Loucy (cell line): ENCODE results near the gene OR8B3.

Experiments
- H2AFZ ChIP-seq: fragments of 200-600 bp; sonication (generic); 2 replicates; pipeline ENCODE4 v1.6.0; 2016; ENCODE audit warnings: antibody characterized with exemption, mild to moderate bottlenecking, low read length, moderate library complexity
- H3F3A ChIP-seq: fragments of 200-600 bp; 2 replicates; pipeline ENCODE4 v1.6.0; 2016; ENCODE audit warnings: antibody characterized with exemption, low read depth, mild to moderate bottlenecking
- H3K27me3 ChIP-seq: fragments of 200-600 bp; sonication (generic); 2 replicates; pipeline ENCODE4 v1.6.1; 2014; ENCODE audit warnings: low read length, mild to moderate bottlenecking; ENCODE audit not compliant: insufficient read depth, poor library complexity, severe bottlenecking
- H3K36me3 ChIP-seq: fragments of 200-600 bp; sonication (generic); 2 replicates; pipeline ENCODE4 v1.6.1; 2016; ENCODE audit warnings: low read length; ENCODE audit not compliant: insufficient read depth
- H3K4me1 ChIP-seq: fragments of 200-600 bp; sonication (generic); 2 replicates; pipeline ENCODE4 v1.5.1; 2014; ENCODE audit warnings: low read length, mild to moderate bottlenecking; ENCODE audit not compliant: insufficient read depth, poor library complexity, severe bottlenecking
- H3K4me2 ChIP-seq: fragments of 200-600 bp; sonication (generic); 2 replicates; pipeline ENCODE4 v1.6.0; 2014; ENCODE audit warnings: antibody characterized with exemption, low read length, low read depth, mild to moderate bottlenecking; ENCODE audit not compliant: poor library complexity, severe bottlenecking
- H3K4me3 ChIP-seq: fragments of 200-600 bp; sonication (generic); 2 replicates; pipeline ENCODE4 v1.5.1; 2014; ENCODE audit warnings: low read length, mild to moderate bottlenecking, mixed read lengths; ENCODE audit not compliant: poor library complexity, severe bottlenecking
- H3K79me2 ChIP-seq: fragments of 200-600 bp; sonication (generic); 2 replicates; pipeline ENCODE4 v1.6.1; 2014; ENCODE audit warnings: low read length; ENCODE audit not compliant: insufficient read depth
- H3K9ac ChIP-seq: fragments of 200-600 bp; sonication (generic); 2 replicates; pipeline ENCODE4 v1.6.0; 2014; ENCODE audit warnings: mild to moderate bottlenecking, low read depth, low read length, moderate library complexity; ENCODE audit not compliant: poor library complexity, severe bottlenecking
- H3K9me2 ChIP-seq: fragments of 200-600 bp; sonication (generic); replicated peaks from 2 replicates; pipeline ENCODE4 v1.6.1; 2016; ENCODE audit warnings: low read depth, low read length, mixed read lengths
- H3K9me3 ChIP-seq: fragments of 200-600 bp; sonication (generic); 2 replicates; pipeline ENCODE4 v1.6.1; 2014; ENCODE audit warnings: mild to moderate bottlenecking, antibody characterized with exemption, low read length, low read depth; ENCODE audit not compliant: insufficient read depth
- H4K20me1 ChIP-seq: fragments of 200-600 bp; sonication (generic); 2 replicates; pipeline ENCODE4 v1.6.0; 2014; ENCODE audit warnings: antibody characterized with exemption, low read length, mild to moderate bottlenecking; ENCODE audit not compliant: insufficient read depth, poor library complexity, severe bottlenecking
- CTCF ChIP-seq: fragments of 200-600 bp; sonication (generic); conservative IDR thresholded peaks from 2 replicates; pipeline ENCODE4 v1.5.1; 2014; ENCODE audit warnings: mild to moderate bottlenecking, antibody characterized with exemption, low read length
- EZH2phosphoT487 ChIP-seq: fragments of 200-600 bp; IDR thresholded peaks from 2 replicates; pipeline ENCODE4 v1.6.1; 2018; ENCODE audit warnings: antibody characterized with exemption, mild to moderate bottlenecking, moderate library complexity, borderline replicate concordance

OR8B3 gene

GRCh38 chr11:124429599-124429998 is 30.8 kb upstream of the OR8B3 start:
- Histone ChIP-seq H3K4me3 (no peak overlapping the region), H4K20me1 (no peaks in the 10 kb centered on the region), H3K9ac (no peak overlapping the region), H3F3A (no peaks in the 10 kb centered on the region), H3K79me2 (no peaks in the 10 kb centered on the region), H3K36me3 (no peaks in the 10 kb centered on the region), H3K4me1 (no peaks in the 10 kb centered on the region), H2AFZ (no peak overlapping the region), H3K4me2 (no peak overlapping the region), H3K9me2 (no peaks in the 10 kb centered on the region), H3K27me3 (no peaks in the 10 kb centered on the region), H3K9me3 (no peaks in the 10 kb centered on the region)
- TF ChIP-seq EZH2phosphoT487 (no peak), CTCF (no peak)

- H3F3A ChIP-seq, result no peaks in the 10 kb centered on the region
- no peak within 1 kb of the TSS for H2AFZ ChIP-seq
- H3K4me1 ChIP-seq, result no peaks in the 10 kb centered on the region
- no peak within 1 kb of the TSS for H3K4me2 ChIP-seq
- H3K4me3 ChIP-seq, result no peak within 1 kb of the TSS
- no peaks in the 10 kb centered on the region for H3K79me2 ChIP-seq
- no peaks in the 10 kb centered on the region for H3K36me3 ChIP-seq
- H4K20me1 ChIP-seq, result no peaks in the 10 kb centered on the region
- H3K27me3 ChIP-seq, result no peaks in the 10 kb centered on the region
- H3K9me3 ChIP-seq, result no peaks in the 10 kb centered on the region
- H3K9me2 ChIP-seq, result no peaks in the 10 kb centered on the region
- TF ChIP-seq EZH2phosphoT487, result no peak
- no peak for TF ChIP-seq CTCF
- no peak within 1 kb of the TSS for H3K9ac ChIP-seq
Observed at GRCh38 chr11:124424384-124424921, 25.6 kb upstream of the OR8B3 start, which contains the start of gene OR8B4. OR8B4 (minus strand) TSS chr11:124424871; CDS start chr11:124424871, 0 bp downstream.

GRCh38 chr11:124421043-124421442 is 22.2 kb upstream of the OR8B3 start:
- Histone ChIP-seq H3K9me3 (no peaks in the 10 kb centered on the region), H3K36me3 (no peaks in the 10 kb centered on the region), H4K20me1 (no peaks in the 10 kb centered on the region), H3K9ac (no peak overlapping the region), H2AFZ (no peak overlapping the region), H3K27me3 (no peaks in the 10 kb centered on the region), H3K4me2 (no peak overlapping the region), H3K79me2 (no peaks in the 10 kb centered on the region), H3K4me1 (no peaks in the 10 kb centered on the region), H3K4me3 (no peak overlapping the region), H3K9me2 (no peaks in the 10 kb centered on the region), H3F3A (no peaks in the 10 kb centered on the region)
- no peak for TF ChIP-seq EZH2phosphoT487
- TF ChIP-seq CTCF, result no peak
